ENCODE results near the gene SVIP.

Gene SVIP

DNA sequence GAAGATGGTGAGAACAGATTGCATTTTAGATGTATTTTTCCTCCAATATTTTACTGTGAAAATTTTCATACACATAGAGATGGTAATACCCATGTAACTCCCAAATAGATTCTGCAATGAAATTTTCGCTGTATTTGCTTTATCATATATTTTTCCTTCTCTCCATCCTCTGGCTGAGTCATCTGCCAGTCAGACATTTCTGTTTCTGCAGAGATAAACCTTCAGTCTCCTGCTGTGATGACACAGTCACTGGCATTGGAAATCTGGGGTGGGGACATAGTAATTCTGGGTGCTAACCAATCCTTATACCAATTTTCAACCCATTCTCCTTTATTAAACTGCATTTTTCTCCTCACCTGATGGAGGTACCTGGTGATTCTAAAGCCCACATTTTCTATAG is 33.7 kb downstream of the SVIP start:
- no peak for DNase-seq

DNA sequence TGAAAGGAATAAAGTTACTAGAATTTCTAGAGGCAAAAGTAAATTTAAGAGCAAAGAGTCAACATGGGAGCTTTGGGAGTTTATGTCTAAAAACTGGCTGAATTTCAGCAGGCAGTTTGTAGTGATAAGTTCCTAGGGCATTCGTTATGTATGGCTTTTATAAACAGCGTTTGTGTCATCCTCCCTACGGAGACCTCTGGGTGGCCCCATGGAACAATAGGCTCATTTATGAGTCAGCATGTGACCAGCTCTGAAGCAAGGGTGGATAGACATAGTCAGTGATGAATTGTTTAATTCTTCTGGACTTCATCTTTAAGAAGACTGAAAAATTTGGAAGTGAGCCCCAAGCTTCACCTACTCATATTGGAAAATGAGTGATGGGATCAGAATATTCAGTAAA is 37.1 kb downstream of the SVIP start:
- DNase-seq, result peak in 28 of 51 donors; percentile 5 to 70 (median 43)

DNA sequence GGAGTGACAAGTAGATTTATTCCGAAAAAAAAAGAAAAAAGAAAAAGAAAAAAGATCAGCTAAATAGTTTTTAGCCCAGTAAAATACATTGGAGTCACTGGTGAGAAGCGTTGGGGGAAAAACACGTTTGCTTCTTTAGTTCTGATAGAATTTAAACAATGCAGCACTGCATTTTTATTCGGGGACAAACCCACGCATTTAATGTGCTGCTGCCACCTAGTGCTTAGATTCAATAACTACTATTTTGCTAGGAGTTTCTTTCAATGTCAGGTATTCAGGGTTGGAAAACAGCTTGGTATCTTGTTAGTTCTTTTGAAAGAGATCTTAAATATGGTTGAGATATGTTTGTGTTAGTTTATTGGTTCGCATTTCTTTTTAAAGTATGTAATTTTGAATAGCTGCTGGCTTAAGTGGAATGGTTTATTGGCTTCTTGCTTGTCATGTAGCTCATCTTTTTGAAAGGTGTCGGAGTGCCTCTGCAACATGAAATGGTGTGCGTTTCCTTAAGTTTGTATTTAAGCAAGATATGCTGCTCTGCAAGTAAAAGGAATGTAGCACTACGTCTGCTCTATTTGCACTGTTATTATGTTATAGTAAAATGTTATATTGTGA is 41.9 kb downstream of the SVIP start:
- peak in 7 of 51 donors; percentile 2 to 47 (median 16) for DNase-seq

DNA sequence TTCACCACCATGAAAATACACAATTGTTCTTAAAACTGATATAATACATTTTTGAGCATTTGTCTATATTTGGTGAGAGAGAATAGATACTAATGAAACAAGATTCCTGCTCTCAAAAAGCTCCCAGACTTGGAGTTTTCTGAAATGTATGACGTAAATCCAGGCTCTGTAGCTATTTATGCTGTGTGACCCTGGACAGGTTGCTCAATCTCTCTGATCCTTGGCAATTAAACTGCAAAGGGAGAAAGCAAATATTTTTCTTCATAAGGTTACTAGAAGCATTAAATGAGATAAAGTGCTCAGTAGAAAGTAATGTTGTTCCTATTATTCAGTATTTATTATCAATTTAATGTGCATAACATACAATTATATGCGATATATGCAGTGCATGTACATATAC is 42.5 kb downstream of the SVIP start:
- DNase-seq, result no peak

DNA sequence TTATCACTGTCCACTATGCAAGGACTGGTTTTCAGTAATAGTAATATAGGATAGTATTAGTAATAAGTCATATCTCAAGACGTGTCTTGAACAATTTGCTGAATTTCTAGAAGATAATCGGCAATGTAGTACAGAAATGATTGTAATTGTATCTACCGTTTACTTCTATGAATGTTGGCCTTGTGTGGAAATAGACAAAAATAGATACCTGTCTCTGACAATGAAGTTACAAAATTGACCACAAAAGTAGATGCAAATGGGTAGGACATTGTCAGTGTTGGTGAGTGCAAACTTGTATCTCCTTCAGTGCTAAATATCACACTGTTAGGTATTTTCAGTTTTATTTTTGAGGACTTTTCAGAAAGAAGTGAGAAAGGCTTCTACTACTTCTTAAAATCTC is 43.1 kb downstream of the SVIP start:
- DNase-seq, result no peak

DNA sequence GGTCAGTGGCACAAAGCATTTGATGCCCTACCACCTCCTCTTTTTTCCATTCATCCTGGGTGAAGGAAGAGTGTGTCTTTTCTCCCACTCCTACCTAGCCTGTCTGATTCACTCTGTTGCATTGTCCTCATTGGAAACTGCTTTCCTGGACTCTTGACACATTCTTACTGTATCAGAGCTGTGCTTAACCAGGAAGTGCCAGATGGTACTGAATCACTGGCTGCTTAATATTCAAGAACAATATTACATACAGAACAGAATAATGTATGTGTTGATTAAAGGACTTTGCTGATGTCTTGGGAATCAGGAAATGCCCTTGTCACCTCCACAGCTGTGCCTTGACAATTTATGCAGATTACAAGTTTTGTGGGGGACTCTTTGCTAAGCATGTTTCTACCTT is 44.4 kb downstream of the SVIP start:
- peak in 1 of 51 donors; percentile 41 for DNase-seq

DNA sequence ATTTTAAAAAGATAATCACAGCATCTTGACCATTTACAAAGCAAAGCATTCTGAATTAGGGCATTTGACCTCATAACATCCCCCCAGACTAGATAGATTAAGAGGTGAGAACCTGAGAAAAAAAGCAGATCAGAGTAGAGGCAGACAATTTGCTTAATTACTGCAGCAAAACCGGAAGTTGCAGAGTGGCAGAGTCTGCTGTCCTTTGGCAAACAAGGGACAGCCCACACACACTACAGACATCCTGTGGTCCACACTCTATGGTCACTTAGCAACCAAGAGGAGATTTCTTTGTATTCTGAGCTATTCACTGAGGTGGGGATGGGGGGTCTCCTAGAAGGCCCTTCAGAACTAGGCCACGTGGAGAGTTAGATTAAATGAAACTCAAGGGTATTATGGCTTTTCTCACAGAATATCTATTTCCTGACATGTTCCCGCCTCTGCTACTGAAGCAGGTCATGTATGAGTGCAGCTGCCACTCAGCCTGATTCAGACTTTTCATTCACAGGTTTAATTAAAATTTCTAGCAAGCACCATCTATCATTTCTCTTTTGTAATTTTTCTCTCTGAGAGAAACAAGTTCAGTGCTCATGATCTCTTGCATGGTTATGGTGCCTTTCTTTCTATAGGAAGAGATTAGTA is 48.5 kb downstream of the SVIP start:
- peak in 1 of 51 donors; percentile 2 for DNase-seq

DNA sequence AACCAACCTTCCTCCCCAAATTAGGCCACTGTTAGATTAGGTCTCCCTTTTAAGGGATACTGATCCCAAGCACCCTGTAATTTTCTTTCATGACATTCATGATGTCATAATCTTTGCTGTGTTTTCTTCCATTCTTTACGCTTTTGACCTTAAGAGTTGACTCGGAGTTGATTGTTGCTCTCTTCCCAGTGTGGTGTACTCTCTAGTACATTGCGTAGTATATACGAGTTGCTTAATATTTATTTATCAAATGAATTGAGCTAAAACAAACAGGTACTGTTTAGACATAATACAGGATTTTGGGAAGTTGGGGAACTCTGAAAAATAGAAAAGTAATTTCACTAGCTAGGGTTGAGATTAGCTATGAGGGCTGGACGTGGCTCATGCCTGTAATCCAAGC is 49.8 kb downstream of the SVIP start:
- DNase-seq, result no peak

DNA sequence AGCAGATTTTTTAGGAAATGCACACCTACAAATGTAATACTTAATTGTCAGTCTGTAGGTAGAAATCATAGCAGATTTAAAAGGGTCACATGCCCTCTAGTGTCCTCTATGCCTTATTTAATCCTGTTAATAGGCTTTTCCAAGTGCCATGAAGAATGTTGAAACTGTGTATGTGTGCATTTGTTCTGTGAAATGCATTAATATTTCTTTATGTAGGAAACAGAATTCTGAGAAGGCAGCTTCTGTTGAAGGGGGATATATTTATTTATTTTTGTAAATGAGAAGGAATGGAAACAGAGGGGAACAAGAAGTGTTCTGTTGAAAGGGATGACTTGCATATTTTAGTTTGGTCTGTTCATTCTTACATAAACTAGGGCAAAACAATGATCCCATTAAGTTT is 51.0 kb downstream of the SVIP start:
- peak in 1 of 51 donors; percentile 36 for DNase-seq

DNA sequence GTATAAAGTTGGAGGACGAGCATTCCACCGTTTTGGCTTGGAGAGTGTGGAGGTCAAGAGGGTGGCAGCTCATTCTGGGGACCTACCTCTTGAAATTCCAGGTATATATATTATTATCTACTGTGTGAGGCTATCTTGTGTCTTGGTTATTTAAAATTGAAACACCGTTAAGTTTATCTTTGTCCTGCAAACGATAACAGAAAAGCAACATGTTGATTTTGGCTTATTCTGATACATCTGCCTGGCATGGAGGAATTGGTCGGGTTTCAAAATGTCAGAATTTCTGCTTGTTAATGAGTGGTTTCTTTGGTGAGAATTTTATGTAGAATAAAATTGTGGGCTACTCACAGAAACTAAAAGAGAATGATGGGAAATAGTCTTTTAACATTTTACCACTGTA is 54.4 kb downstream of the SVIP start:
- no peak for DNase-seq

DNA sequence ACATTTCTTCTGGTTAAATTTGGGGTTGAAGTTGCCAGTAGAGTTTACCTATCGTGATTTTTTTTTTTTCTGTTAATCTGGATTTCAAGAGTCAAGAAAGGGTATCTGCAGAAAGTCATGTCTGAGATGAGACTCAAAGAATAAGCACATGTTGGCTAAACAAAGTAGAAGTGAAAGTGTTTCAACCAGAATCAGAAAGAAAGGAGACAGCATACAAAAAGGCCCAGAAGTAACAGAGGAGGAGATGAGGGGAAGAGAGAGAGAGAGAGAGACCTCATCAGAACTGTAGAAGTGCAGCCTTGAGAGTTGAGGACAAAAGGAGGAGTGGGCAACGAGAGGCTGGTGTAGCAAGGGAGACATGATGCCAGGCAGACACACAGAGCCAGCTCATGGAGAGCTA is 54.9 kb downstream of the SVIP start:
- no peak for DNase-seq

DNA sequence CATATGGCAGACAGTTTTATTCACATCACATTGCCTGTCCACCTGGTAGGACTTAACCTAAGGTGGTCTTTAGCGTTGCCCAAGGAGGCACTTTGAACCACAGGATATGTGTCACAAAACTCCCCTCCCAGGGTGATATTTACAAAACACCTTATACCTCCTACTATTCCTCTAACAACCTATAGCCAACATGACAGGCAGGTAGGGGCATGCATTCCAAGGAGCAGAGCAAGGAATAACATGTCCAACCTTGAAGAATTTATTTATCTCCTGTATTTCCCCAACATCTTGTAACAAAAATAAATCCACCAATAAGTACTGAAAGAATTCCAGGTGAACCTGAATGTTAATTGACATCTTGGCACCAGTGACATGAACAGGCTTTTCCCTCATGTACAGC is 60.5 kb downstream of the SVIP start:
- no peak for DNase-seq
